NCI-H1930 (cell line): ENCODE data around the gene BTNL9.
"Not testable (repeated sequence)": the region's sequence is repeated elsewhere in the genome, so short reads cannot be mapped to it uniquely, and the experiment has no call there.

Experiments used
- DNase-seq, 2 experiments: peaks; one replicate each; lab custom pipeline; 2025; lab: John Stamatoyannopoulos, UW

Gene BTNL9

DNA sequence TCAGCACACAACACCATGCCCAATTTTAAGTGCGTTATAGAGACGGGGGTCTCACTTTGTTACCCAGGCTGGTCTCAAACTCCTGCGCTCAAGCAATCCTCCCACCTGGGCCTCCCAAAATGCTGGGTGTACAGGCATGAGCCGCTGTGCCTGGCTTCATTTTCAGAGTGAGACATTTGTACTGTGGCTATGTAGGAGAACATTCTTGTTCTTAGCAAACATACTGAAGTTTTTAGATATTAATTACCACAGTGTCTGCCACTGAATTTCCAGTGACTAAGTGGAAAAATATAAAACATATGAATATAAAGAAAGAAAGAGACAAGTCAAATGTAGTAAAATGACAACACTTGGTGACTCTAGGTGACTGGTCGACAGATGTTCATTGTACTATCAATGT, 20.9 kb downstream of the BTNL9 start:
- DNase-seq, result no peak

DNA sequence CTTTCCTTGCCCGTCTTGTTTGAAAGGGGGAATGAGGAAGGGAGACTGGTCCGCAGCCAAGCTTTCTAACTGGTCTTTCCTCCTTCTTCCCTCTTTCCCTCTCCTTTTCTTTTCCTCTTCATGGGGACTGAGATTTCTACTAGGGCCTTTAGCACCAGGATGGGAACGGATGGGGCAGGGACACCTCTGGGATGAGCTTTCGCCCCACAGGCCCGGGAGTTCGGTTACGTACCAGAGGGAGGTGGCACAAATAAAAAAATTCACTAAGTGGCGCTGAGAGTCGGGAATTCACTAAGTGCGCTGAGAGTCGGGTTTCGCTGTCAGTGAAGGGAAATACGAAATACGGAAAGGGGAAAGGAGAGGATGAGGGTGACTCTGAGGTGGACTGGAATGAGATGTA, 21.6 kb downstream of the BTNL9 start:
- DNase-seq, result no peak

DNA sequence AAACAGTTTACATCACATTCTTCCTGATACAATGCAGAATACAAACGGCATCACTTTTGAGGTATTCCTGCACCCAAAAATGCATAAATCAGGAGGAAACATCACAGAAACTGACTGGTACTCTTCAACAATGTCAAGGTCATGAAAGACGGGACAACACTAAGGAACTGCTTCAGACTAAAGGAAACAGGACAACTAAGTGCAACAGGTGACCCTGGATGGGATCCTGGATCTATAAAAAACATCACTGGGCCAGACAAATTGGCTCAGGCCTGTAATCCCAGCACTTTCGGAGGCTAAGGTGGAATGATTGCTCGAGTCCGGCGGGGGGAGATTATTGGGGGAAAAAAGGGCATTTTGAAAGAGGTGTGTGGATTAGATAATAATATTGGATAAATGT, 22.6 kb downstream of the BTNL9 start:
- no peak for DNase-seq

DNA sequence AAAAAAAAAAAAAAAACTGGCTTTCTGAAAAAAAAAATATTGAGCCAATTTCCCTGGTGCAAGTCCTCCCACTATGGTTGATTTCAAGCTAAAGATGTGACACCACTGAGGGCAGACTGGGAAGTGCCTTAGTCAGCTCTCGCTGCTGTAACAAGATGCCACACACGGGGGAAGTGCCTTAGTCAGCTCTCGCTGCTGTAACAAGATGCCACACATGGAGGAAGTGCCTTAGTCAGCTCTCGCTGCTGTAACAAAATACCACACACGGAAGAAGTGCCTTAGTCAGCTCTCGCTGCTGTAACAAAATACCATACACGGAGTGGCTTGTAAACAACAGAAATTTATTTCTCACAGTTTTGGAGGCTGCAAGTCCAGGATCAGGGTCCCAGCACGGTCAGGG, 23.4 kb downstream of the BTNL9 start:
- DNase-seq, result no peak

DNA sequence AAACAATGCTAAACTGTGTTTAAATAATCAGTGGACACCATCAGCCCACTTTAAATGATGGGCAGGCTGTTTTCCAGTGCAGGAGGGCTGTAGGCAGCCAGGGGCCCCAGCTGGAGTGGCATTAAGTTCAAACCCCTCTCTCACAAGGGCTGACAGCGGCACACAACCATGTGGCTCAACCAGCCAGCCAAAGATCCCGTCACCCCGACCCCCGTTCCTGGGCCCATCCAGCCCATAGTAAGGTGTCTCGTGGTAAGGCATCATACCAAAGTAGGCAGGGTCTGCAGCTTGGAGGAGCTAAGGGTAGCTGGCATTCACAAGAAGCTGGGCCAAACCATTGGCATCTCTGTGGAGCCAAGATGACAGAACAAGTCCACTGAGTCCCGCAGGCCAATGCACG, 24.9 kb downstream of the BTNL9 start:
- no peak for DNase-seq

DNA sequence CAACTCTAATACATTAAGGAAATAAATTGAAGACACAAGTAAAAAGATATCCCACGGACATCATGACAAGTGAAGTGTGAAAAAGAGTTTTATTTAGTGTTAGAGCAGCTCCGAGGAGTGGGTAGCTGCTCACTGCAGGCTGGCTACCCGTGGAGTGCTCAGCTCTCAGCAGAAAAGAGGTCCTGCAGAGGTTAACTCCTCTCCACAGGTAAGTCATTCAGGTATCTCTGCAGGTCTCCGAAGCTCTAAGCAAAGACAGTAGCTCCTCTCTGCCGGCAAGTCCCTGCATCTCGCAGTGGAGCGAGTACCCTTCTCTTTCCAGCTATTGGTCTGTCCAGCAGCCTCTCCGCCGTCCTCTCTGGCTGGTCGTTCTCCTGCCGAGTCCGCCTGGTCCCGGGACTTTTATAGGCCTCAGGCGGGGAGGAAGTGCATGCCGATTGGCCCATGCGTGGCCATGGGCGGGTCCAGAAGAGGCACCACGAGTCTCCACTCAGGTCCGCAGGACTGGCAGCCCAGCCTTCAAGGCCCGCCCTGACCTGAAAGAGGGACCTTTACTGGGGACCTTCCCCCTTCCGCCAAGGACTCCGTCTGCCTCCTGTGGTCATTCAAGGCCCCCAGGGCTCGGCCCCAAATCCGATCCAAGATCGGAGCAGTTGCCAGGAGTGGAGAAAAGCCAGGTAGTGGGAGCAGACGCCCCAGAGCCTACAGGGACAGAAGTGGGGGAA, 29.9 kb downstream of the BTNL9 start:
- peak in 1 of 2 experiments; percentile 27 for DNase-seq

DNA sequence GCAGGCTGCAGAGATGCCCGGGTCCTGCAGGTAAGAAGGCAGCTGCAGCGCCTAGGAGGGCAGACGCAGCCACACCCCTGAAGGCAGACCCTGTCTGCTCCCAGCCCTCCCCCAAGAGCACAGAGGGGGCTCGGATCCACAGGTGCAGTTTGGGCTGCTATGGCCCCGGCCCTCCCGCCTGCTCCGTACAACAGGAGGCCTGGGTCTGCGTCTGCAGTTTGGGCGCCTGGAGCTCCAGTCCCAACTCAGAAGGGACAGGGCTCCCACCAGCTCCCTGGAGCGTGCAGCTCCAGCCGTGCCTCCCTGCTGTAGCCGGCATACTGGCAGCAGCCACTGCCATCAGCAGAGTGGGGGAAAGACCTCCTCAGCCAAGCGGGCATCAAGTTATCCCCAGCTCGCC, 30.5 kb downstream of the BTNL9 start:
- no peak for DNase-seq

DNA sequence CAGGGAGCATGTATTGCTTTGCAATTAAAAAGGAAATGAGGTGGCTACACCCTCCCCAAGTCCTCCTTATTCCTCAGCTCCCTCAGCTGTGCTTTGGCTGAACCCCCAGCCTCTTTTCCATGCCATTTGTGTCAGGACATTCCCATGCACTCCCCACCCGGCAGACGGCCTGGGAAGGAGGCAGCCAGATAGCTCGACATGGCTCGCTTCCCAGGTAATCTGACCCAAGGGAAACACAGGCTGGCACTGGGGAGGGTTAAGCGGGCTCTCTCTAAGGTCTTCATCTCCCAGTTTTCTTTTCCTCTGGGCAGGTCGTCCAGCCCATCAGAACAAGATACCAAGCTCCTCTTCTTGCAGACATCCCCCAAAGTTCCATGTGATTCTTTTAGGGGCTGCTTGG, 31.2 kb downstream of the BTNL9 start:
- no peak for DNase-seq

DNA sequence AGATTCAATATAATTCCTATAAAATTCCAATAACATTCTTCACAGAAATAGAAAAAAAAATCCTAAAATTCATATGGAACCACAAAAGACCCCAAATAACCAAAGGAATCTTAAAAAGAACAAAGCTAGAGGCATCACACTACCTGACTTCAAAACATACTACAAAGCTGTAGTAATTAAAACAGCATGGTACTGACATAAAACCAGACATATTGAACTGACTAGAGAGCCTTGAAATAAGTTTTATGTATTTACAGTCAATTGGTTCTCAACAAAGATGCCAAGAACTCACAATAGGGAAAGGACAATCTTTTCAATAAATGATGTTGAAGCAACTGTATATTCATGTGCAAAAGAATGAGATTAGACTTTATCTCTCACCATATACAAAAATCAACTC, 36.9 kb downstream of the BTNL9 start:
- no peak for DNase-seq

DNA sequence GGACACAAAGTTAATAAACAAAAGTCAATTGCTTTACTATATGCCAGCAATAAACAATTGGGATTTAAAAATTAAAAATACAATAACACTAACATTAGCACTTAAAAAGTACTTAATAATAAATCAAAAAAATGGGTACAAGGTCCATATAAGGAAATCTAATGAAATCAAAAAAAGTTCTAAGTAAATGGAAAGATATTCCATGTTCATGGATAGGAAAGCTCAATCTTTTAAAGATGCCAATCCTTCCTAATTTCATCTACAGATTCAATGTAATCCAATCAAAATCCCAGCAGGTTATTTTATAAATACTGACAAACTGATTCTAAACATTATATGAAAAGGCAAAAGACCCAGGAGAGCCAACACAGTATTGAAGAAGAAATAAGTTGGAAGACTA, 41.9 kb downstream of the BTNL9 start:
- DNase-seq, result no peak

DNA sequence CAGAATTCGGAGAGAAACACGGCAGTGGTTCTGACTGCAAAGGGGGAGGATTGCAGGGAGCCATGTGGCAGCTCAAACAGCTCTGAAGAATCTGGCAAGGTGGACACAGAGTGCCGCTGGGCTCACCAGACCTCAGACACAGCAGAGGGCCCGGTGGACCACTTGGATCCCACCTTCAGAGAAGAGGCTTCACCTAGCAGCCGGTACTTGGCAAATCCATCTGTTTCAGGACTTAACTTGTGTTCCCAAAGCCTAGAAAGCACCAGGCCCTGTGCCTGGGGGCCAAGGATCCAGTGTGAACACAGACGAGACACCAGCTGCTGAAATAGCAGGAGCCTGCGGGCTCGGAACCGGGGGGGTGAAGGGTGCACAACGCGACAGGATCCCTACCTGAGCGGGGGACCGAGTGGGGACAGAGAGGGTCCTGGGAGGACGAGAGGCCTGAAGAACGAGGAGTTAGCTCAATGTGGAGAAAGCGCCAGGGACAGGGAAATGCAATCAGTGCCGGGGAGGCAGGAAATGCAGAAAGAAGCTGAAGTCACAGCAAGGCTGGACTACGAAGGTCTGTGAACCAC, 44.6 kb downstream of the BTNL9 start:
- DNase-seq, result no peak

DNA sequence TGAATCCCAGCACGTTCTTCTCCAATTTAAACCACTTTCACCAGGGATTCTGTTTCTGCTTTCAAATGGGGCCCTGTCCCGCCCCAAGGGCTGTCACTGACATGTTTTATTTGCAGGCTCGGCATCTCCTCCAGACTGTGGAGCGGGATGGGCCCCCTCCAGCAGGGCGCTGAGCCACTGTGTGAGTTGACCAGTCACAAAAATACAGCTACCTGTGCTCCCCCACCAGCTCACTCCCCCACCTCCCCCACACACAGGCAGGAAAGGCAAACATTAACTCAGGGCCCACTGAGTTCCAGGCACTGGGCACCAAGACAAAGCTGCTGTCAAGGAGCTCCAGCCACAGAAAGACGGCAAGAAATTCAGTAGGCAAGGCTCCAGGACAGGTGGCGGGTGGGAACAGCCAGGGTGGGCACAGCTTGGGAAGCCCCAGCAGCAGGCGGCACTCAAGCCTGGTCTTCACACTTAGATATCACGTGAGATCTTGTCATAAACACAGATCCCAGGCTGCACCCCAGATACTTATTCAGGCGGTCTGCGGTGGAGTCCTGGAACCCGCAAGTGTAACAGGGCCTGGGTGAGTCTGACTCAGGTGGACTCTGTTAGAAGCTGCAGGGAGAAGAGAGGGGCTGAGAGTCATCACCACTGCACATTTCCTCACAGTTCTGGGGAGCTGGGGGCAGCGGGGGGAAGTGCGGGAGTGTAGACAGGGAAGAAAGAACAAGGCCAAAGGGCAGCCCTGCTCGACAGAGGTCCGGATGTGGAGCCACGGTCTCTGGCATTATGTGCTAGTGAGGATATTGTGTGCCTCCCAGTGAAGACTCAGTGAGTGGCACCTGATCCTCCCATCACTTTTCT, 46.2 kb downstream of the BTNL9 start:
- DNase-seq, result no peak

DNA sequence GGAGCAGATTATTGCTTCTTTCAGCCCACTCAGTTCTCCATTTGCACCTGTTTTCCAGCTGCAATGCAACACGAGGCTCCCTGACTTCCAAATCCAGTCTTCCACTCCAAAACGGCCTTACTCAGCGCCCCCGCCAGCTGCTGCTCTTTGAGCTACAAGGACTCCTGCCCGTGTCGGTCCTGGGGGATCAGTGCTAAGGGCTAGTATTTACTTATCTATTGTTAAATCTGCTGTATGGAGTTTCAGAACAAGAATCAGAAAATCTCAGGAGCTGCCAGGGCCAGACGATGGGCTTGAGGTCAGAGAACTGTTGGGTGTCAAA, 46.8 kb downstream of the BTNL9 start:
- no peak for DNase-seq

DNA sequence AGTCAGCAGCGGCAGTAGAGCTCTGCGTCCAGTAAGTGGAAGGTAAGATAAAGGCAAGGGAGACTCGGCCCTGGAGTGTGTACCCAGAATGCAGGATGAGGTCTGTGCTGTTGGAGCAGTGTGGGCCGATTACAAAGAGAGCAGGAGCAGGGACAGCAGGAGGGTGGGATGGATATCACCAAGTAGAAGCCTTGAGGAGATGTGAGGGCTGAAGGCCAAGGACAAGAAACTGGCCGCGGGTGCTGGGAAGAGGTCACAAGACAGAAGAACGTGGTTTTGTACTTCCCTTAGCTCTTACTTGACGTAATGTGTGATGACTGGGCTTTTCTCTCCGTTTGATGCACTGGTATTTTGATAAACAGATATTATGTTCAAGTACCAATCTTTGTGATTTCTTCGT, 47.2 kb downstream of the BTNL9 start:
- no peak for DNase-seq

DNA sequence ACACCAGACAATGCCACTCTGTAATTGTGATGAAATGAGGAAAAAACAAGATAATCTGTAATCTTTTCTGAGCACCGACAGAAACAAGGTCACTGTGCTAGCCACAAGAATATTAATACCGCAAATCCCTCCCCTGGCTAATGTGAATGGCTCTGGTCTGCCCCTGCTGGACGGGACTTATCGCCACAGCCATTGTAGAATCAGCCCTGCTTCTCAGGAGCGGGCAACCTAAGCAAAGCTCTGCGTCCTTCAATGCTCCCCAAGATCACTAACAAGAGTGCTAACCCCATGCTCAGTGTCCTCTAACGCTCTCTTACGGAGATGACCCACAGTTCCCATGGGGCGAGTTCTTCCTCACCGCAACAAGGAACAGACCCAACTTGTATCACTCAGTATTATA, 48.2 kb downstream of the BTNL9 start:
- DNase-seq, result peak in 1 of 2 experiments; percentile 8

DNA sequence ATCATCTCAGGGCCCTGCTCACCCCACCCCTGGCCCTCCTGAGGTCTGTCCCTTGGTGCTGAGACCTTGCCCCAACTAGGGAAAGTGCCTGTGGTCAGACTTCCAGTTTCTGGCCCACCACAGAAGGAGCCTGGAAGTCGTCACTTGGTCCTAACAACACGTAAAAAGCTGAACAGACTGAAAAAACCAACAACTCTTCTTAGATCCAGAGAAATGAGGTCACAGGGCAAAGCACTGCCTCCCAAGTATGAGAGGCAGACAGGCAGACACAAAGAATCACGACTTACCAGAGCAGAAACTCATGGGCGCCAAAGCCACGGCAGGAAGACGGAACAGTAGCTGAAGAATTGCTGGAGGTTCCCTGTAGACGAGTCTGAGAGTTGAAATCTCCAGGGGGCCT, 52.4 kb downstream of the BTNL9 start:
- no peak for DNase-seq

DNA sequence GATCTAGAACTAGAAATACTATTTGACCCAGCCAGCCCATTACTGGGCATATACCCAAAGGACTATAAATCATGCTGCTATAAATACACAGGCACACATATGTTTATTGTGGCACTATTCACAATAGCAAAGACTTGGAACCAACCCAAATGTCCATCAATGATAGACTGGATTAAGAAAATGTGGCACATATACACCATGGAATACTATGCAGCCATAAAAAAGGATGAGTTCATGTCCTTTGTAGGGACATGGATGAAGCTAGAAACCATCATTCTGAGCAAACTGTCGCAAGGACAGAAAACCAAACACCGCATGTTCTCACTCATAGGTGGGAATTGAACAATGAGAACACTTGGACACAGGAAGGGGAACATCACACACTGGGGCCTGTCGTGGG, 55.1 kb downstream of the BTNL9 start:
- DNase-seq, result not testable (repeated sequence)

DNA sequence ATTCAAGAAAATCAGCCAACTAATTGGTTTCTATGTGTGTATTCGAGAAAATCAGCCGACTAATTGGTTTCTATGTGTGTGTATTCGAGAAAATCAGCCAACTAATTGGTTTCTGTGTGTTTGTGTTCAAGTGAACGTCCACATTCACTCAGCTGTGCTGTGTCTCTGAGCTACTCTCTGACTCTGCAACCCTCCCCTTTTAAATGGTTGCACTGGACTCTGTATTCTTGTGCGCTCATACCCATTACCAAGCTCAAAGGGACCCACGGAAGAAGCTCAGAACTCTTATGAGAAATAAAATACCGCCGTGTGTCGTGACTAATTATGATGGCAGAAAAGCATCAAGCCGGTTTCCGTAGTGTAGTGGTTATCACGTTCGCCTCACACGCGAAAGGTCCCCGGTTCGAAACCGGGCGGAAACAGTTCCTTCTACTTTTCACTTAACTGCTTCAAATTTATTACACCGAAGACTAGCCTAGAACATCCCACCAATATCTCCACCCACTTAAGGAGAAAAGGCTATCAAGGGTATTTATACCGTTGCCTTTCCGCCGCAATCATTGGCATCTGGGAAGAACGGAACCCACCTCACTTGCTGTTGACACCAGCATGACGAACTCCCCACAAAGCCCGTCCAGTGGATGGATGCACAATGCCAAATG, 56.8 kb downstream of the BTNL9 start:
- DNase-seq, result not testable (repeated sequence)

DNA sequence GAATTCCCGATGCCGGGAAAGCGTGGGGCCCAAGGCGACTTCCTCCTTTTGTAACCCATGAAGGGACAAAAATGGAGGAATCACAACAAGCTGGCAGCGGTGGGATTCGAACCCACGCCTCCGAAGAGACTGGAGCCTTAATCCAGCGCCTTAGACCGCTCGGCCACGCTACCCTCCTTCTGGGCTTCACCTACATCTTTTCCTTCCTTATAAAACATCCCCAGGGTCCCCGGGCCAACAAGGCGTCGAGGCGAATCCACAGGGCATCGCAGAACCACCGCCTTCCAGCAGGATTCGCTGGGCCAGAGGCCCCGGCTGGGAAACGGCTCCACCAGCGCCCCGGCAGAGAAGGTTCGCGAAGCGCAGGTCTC, 57.3 kb downstream of the BTNL9 start:
- DNase-seq, result not testable (repeated sequence)

DNA sequence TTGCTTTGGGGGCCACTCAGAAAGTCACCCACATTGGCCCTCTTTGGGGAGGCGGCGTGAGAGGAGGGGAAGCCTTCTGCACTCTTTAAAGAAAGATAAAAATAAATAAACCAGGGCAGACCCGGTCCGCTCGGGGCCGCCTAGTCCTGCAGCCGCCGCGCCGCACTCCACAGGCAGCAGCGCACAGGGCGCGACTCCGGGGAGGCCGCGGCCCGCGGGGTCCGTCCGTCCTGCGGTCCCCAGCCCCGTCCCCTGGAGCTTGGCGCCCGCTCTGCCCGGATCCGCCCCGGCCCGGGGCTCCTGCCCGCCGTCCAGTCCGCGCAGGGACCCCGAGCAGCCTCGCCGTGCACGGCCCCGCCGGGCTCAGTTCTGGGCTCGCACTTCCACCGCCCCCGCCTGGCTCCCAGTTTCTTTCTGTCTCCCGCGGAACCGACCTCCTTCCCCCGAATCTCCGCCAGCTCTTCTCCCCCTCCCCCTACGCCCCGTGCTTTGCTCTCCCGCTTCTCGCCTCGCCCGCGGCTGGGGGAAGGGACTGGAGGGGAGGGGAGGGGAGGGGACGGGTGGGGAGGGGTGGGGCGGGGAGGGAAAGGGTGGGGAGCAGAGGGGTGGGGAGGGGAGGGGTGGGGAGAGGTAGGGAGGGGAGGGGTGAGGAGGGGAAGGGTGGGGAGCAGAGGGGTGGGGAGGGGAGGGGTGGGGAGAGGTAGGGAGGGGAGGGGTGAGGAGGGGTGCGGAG, 57.9 kb downstream of the BTNL9 start:
- not testable (repeated sequence) for DNase-seq

DNA sequence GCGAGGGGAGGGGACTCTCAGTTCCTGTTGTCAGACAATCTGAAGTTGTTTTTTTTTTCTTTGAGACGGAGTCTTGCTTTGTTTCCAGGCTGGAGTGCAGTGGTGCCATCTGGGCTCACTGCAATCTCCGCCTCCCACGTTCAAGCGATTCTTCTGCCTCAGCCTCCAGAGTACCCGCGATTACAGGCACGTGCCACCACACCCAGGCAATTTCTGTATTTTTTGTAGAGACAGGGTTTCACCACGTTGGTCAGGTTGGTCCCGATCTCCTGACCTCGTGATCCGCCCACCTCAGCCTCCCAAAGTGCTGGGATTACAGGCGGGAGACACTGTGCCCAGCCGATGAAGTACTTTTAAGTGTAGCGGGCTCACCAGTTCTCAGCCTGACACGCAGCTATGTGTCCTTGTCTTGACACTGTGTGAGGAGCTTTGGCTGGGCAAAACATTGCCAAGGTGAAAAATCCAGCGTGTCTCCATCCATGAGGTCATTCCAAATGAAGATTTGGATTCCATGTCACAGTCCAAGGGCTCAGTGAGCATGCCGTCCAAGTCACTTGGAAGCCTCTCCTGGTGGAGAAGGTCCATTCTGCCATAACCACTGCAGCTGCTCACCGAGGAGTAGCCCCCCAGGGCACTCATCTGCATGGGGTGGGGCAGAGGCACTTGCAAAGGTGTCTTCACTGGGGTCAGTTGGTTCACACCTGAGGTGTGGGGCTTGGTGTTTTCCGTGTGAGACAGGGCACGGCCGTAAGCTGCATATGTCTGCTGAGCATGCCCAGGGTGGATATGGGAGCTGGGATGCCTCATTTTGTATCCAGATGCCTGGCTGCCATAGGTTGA, 58.9 kb downstream of the BTNL9 start:
- no peak for DNase-seq
